ENCODE measurements around the gene AKAP7.

- no peak for TF ChIP-seq CTCF (IDR thresholded peaks at IDR 0.05; ENCODE audit: extremely low read depth in 1 of 2, insufficient read depth in 1 of 2, low read depth in 1 of 2, low read length in 2 of 2)
- no peak for TF ChIP-seq POLR2A (IDR thresholded peaks at IDR 0.05; ENCODE audit: low read depth, low read length)
- no peak for TF ChIP-seq MYC (IDR thresholded peaks at IDR 0.05; ENCODE audit: low read depth, low read length)
- TF ChIP-seq EZH2 (IDR thresholded peaks at IDR 0.05; ENCODE audit: borderline replicate concordance, low read depth, low read length, severe bottlenecking) = no peak
Observed at GRCh38 chr6:131269565-131270391, 134.5 kb downstream of the AKAP7 start.
